ENCODE results near the gene FCN2.
"Not testable (repeated sequence)": the region's sequence is repeated elsewhere in the genome, so short reads cannot be mapped to it uniquely, and the experiment has no call there.

Gene FCN2

GRCh38 chr9:134847752-134848432 is 32.7 kb upstream of the FCN2 start:
- no peak for DNase-seq

- no peak for DNase-seq
Observed at GRCh38 chr9:134848504-134848903, 32.1 kb upstream of the FCN2 start.

DNA sequence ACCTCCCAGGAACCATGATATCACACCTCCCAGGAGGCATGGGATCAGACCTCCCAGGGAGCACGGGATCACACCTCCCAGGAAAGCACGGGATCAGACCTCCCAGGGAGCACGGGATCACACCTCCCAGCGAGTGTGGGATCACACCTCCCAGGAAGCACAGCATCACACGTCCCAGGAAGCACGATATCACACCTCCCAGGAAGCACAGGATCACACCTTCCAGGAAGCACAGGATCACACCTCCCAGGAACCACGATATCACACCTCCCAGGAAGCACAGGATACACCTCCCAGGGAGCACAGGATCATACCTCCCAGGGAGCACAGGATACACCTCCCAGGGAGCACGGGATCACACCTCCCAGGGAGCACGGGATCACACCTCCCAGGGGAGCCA is 30.0 kb upstream of the FCN2 start:
- DNase-seq, result no peak

DNA sequence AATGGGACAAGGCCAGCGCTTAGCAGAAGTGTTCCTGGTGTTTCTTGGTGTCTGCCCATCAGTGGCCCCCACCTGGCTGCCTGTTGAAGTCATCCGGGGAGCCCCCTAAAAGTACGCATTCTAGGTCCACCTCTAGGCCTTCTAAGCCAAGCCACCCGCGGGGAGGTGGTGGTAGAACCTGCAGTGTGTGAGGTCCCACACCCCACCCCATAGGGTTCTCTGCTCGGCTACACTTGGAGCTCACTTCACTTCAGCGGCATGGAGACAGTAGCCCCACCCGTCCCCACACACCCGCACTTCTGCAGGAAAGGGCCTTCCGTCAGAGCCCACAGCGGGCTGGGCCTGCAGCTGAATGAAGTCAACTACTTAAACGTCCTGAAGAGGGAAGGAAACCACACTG is 29.6 kb upstream of the FCN2 start:
- no peak for DNase-seq

GRCh38 chr9:134852906-134853654 is 27.5 kb upstream of the FCN2 start:
- no peak for DNase-seq

- no peak for DNase-seq
Observed at GRCh38 chr9:134853893-134854292, 26.7 kb upstream of the FCN2 start.

- no peak for DNase-seq
Observed at GRCh38 chr9:134854541-134854981, 26.0 kb upstream of the FCN2 start.

GRCh38 chr9:134855231-134855899 is 25.2 kb upstream of the FCN2 start:
- no peak for DNase-seq

DNA sequence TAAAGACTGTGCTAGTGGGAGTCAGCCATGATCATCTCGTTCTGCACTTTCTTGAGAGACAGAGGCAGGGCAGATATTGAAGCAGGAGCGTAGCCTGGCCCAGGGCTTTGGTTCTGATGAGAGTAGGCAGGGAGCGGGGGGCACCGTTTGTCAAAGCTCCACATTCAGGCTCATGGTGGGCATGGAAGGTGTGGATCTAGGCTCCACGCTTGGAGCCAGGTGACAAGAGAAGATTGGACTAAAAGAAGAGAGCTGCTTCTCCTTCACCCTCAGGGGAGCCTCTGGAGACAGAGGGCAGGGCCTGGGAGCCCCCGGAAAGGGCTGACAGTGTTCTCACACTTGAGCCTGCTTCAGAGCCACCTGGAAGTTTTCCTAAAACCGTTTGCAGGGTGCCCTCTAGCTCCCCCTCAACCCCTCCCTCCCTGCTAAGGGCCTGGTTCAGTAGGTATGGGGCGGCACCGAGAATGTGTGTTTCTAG is 24.7 kb upstream of the FCN2 start:
- no peak for DNase-seq

- not testable (repeated sequence) for DNase-seq
Observed at GRCh38 chr9:134857451-134857850, 23.2 kb upstream of the FCN2 start.

DNA sequence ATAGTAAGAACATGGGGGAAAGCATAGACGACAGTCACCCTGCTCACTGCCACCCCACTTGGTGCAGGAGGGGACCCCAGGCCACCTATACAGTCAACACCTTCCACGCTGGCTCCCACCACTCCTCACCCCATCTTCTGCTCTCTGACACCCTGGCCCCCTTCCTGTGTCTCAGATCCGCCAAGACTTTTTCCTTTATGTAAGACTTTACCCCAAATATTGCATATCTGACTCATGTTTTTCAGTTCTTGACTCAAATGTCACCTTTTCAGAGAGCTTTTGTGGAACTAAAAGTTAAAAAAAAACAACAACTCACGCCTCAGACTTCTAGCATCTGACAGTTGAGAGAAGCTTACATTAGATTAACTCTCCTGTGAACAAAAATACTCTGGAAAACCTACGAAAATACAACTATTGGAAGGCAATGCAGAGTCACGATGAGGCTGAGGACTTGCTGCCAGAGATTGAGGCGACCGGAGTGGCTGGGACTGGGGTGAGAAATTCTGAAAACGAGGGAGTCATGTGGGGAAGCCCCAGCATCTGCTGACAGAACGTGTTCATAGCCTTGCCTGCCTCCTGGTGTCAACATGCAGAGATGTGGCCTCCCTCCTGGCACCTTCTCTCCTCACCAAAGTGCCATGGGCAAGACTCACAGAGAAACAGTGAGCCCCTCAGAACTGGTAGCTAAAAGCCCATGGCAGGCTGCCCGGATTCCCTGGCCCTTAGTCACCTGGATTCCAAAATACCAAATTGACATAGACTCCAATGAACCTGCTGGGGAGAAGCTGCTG is 22.4 kb upstream of the FCN2 start:
- DNase-seq, result no peak

DNA sequence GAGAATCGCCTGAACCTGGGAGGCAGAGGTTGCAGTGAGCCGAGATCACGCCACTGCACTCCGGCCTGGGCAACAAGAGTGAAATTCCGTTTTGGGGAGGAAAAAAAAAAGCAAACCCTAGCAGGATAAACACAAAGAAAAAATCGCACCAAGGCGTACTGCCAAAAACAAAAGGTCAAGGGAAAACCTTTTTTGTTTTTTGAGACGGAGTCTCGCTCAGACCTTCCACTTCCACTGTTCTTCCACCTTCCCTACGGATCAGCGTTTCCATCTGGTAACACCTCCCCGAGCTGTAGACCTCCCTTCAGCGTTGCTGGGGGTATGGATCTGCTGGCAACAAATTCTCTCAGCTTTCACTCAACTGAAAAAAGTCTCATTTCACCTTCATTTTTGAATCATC is 20.1 kb upstream of the FCN2 start:
- no peak for DNase-seq

DNA sequence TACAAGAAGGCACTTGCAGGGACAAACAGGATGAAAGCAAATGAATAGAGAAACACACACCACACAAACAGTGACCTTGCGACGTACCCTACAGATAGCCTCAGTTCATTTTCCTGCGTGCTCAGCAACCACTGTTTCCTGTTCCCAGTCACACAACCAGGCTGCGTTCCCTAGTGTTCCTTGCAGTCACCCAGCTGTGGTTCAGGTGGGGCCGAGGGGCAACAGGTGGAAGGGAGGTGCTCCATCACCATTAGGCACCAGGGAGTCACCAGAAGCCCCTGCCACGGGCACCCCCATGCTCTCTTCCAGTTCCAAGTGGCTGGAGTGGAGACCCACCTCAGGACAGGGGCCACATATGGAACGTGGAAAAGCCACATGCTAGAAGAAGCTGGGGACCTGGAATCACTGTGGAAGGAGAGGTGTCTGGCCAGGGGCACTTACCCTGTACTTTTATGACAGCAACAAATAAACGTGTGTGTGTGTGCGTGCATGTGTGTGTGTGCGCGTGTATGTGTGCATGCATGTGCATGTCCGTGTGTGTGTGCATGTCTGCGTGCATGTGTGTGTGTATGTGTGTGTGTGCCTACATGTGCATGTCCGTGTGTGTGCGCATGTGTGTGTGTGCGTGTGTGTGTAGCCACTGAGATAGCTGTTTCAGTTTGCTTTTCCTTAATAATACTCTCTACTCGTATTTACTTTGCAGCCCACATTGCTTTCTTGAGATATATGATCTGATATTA is 18.8 kb upstream of the FCN2 start:
- DNase-seq, result no peak

- no peak for DNase-seq
Observed at GRCh38 chr9:134863306-134863902, 17.2 kb upstream of the FCN2 start.

DNA sequence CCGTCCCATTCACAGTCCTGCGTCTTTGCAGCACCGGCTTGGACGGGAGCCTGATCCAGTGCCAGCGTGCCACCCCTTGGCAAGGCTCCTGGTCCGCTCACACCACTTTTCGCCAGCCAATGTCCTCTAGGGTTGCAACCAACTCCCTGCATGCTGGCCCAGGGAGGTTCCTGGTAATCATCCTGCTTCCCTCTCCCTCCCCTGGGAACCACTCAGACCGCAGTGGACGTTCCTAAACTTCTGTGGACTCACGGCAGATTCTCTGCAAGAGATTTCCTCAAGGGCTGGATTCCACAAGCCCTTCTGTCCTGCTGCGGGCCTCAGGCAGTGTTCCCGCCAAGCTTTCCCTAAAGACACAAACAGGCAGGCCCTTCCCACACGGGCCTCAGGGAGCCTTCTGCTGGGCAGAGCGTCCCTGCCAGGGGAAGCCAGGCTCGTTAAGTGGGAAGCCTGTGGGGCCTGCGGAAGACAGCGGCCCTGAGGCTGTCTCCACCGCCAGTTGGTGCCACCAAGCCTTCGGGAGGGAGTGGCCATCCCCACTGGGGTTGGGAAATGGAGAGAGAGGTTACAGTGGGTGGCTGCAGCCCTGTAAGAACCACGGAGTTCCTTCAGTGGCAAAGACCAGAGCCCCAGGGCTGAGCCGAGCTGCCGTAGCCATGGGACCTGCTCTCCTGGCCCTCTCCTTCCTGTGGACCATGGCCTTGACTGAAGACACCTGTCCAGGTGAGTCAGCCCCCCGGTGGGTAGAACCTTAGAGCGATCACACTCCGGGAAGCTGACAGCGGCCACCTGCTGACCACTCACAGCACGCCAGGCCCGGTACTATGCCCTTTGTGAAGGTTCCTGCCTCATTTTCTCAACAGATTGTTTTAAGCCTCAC is 16.4 kb upstream of the FCN2 start:
- no peak for DNase-seq

- no peak for DNase-seq
Observed at GRCh38 chr9:134864821-134865190, 15.8 kb upstream of the FCN2 start.

DNA sequence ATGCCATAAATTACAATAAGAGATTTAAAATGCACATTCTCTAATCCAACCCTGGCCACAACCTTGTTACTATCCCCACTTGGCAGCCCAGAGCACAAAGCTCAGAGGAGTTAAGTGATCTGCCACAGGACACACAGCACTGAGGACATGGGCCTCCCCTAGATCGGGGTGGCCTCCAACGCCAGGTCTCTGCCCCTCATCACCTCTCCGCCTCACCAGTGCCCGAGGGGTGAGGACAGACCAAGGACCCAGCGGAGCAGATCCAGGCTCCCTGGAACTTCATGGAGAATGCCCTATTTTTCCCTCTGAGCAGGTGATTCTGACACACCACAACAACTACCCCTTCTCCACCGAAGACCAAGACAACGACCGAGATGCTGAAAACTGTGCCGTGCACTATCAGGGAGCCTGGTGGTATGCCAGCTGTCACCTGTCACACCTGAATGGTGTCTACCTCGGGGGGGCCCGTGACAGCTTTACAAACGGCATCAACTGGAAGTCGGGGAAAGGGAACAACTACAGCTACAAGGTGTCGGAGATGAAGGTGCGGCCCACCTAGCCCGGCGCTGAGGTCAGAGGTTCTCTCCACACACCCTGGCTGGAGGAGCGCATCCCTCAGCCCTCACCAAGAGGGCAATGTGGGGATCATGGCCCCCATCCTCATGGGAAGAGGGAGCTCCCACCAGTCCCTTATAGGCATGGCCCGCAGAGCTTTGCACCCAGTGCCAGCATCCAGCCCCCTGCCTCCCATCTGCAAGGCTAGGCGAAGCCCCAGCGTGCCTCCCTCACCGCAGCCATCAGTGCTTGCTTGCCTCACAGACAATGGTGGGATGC is 12.5 kb upstream of the FCN2 start:
- DNase-seq, result no peak

- DNase-seq, result no peak
Observed at GRCh38 chr9:134868751-134869553, 11.7 kb upstream of the FCN2 start.

Measured in T-helper 9 cell (primary cell).